HEK293 (cell line): Measurements from ENCODE around the gene CREB5.
A peak's percentile ranks its signal among the peaks of the same experiment; 100 is the strongest.

Experiments used
- CTCF ChIA-PET: fragments of 350-600 bp; formaldehyde crosslinking; extraction: SDS; loops from one replicate; lab custom pipeline; 2021; ENCODE audit warnings: antibody characterized with exemption; lab: Yijun Ruan, JAX
- POLR2A ChIA-PET: fragments of 300-600 bp; formaldehyde crosslinking; extraction: SDS; loops from one replicate; lab custom pipeline; 2020; ENCODE audit warnings: antibody characterized with exemption, inconsistent platforms; lab: Yijun Ruan, JAX
- H3K27ac ChIP-seq: fragments of 200-500 bp; sonication (Bioruptor generic); 2 replicates; pipeline ENCODE4 v1.5.1; 2014; ENCODE audit warnings: low read depth, low read length, control low read depth, inconsistent platforms; ENCODE audit errors: extremely low read depth
- H3K36me3 ChIP-seq, 2 experiments: fragments of 200-500 bp in 1 of 2; sonication (Bioruptor generic) in 1 of 2; 1 replicate in 1 of 2; 2 replicates in 1 of 2; pipeline ENCODE4 v1.5.1; 2014 to 2017; ENCODE audit warnings: inconsistent platforms in 2 of 2, low read length in 2 of 2; ENCODE audit not compliant: control insufficient read depth in 2 of 2, insufficient read depth in 1 of 2
- H3K4me1 ChIP-seq: fragments of 200-500 bp; sonication (Bioruptor generic); 2 replicates; pipeline ENCODE4 v1.5.1; 2014; ENCODE audit warnings: mild to moderate bottlenecking, low read length, inconsistent platforms; ENCODE audit not compliant: control insufficient read depth, insufficient read depth
- H3K4me3 ChIP-seq: 2 replicates; pipeline ENCODE4 v1.5.1; 2011; ENCODE audit warnings: low read depth, mild to moderate bottlenecking, control low read depth, low read length, moderate library complexity
- H3K9me3 ChIP-seq: fragments of 200-500 bp; sonication (Bioruptor generic); 2 replicates; pipeline ENCODE4 v1.5.1; 2014; ENCODE audit warnings: low read depth, low read length, inconsistent platforms; ENCODE audit not compliant: control insufficient read depth, insufficient read depth
- ZBTB7A ChIP-seq: fragments of 450-650 bp; formaldehyde crosslinking; IDR thresholded peaks from 2 replicates; pipeline ENCODE4 v1.5.1; 2016; ENCODE audit warnings: low read depth, missing biosample characterization, missing genetic modification characterization
- ZIC2 ChIP-seq: fragments of 450-650 bp; formaldehyde crosslinking; IDR thresholded peaks from 2 replicates; pipeline ENCODE4 v1.5.1; 2016; ENCODE audit warnings: missing biosample characterization, missing genetic modification characterization
- ZNF133 ChIP-seq: fragments of 450-650 bp; formaldehyde crosslinking; IDR thresholded peaks from 2 replicates; pipeline ENCODE4 v1.5.1; 2016; ENCODE audit warnings: missing biosample characterization, missing genetic modification characterization
- ZNF146 ChIP-seq: fragments of 450-650 bp; formaldehyde crosslinking; IDR thresholded peaks from 2 replicates; pipeline ENCODE4 v1.5.1; 2016; ENCODE audit warnings: missing biosample characterization, missing genetic modification characterization
- ZNF223 ChIP-seq: fragments of 450-650 bp; formaldehyde crosslinking; IDR thresholded peaks from 2 replicates; pipeline ENCODE4 v1.5.1; 2016; ENCODE audit warnings: missing biosample characterization, missing genetic modification characterization
- ZNF248 ChIP-seq: fragments of 450-650 bp; formaldehyde crosslinking; IDR thresholded peaks from 2 replicates; pipeline ENCODE4 v1.5.1; 2017; ENCODE audit warnings: missing biosample characterization, missing genetic modification characterization
- ZNF292 ChIP-seq: fragments of 450-650 bp; formaldehyde crosslinking; IDR thresholded peaks from 2 replicates; pipeline ENCODE4 v1.5.1; 2016; ENCODE audit warnings: low read depth, missing biosample characterization, missing genetic modification characterization, borderline replicate concordance
- ZNF423 ChIP-seq: fragments of 450-650 bp; formaldehyde crosslinking; IDR thresholded peaks from 2 replicates; pipeline ENCODE4 v1.5.1; 2016; ENCODE audit warnings: missing biosample characterization, missing genetic modification characterization
- ZNF621 ChIP-seq: fragments of 450-650 bp; formaldehyde crosslinking; IDR thresholded peaks from 2 replicates; pipeline ENCODE4 v1.5.1; 2017; ENCODE audit warnings: missing biosample characterization, missing genetic modification characterization
- ZNF768 ChIP-seq: fragments of 450-650 bp; formaldehyde crosslinking; IDR thresholded peaks from 2 replicates; pipeline ENCODE4 v1.5.1; 2018; ENCODE audit warnings: missing biosample characterization, mild to moderate bottlenecking, missing genetic modification characterization
- TF ChIP-seq, protein P1 (sequence below): fragments of 450-650 bp; formaldehyde crosslinking; IDR thresholded peaks from 2 replicates; pipeline ENCODE4 v1.5.1; 2017; ENCODE audit warnings: missing biosample characterization, missing genetic modification characterization
- TF ChIP-seq, protein P2 (sequence below): fragments of 450-650 bp; formaldehyde crosslinking; IDR thresholded peaks from 2 replicates; pipeline ENCODE4 v1.5.1; 2016; ENCODE audit warnings: missing biosample characterization, missing genetic modification characterization, borderline replicate concordance
- TF ChIP-seq, protein P3 (sequence below): fragments of 450-650 bp; formaldehyde crosslinking; IDR thresholded peaks from 2 replicates; pipeline ENCODE4 v1.5.1; 2016; ENCODE audit warnings: missing biosample characterization, missing genetic modification characterization

The CREB5 gene

DNA sequence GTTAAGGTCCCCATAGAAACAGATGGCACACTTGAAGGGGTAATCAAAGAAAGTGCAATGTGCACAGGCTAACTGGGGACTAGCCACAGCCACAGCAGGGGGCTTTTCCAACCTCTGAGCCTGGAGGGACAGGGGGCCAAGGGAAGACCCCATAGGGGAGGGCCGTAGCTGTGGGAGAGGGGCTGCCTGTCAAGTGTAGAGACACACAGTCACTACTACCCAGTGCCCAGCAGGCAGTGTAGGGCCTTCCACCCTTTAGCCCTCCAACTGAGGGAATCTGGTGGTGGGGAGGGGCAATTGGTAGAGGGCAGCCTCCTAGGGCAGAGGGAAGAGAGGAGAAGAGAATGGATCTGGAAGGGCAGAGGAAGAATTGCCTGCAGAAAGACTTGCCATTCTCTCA is 54.6 kb downstream of the CREB5 start:
- peaks cover 4% of the 10 kb centered on the region for H3K4me1 ChIP-seq
- ChIA-PET POLR2A (interaction anchor here (1.6 kb wide), 1 partner anchor 57 kb away, joined by 3 read pairs; no protein-coding TSS in a partner anchor), CTCF (no interaction called here)
- no peaks in the 10 kb centered on the region for H3K9me3 ChIP-seq
- H3K4me3 ChIP-seq = no peak overlapping the region
- TF ChIP-seq ZNF133 (tag by site-specific recombination) (no peak), ZNF248 (tag by site-specific recombination) (no peak), ZBTB7A (tag by site-specific recombination) (no peak), ZIC2 (tag by site-specific recombination) (peak; percentile 68)
- no peaks in the 10 kb centered on the region for H3K36me3 ChIP-seq
- no peak overlapping the region for H3K27ac ChIP-seq

DNA sequence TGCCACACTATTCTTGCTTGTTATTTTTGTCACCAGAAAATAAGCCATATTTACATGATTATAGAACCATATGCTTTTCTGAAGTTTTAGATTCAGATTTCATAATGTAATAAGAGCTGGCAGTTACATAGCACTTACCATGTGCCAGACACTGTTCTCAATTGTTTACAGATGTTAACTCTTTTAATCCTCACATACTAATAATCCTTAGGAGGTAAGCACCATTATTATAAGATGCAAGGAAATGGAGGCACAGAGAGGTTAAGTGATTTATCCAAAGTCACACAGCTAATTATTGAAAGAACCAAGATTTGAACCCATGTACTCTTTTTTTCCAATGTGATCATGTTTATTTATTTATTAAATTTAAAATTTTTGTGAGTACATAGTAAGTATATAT is 57.2 kb downstream of the CREB5 start:
- TF ChIP-seq ZNF292 (tag by site-specific recombination) (no peak), ZNF223 (no peak), ZNF768 (tag by site-specific recombination) (peak; percentile 62; the same call in 1 of the 2 replicates)
- TF ChIP-seq, all 188 proteins: peak for 1
- Histone ChIP-seq H3K9me3 (no peaks in the 10 kb centered on the region), H3K36me3 (no peaks in the 10 kb centered on the region), H3K4me3 (no peak overlapping the region), H3K27ac (no peak overlapping the region), H3K4me1 (peaks cover 10% of the 10 kb centered on the region)
- CTCF ChIA-PET = no interaction called here
- POLR2A ChIA-PET = no interaction called here

DNA sequence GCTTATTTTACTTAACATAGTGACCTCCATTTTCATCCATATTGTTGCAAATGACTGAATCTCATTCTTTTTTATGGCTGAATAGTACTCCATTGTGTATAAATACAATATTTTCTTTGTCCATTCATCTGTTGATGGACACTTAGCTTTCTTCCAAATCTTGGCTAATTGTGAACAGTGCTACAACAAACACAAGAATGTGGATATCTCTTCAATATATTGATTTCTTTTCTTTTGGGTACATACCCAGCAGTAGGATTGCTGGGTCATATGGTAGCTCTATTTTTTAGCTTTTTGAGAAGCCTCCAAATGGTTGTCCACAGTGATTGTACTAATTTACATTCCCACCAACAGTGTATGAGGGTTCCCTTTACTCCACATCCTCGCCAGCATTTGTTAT is 58.0 kb downstream of the CREB5 start:
- POLR2A ChIA-PET = no interaction called here

DNA sequence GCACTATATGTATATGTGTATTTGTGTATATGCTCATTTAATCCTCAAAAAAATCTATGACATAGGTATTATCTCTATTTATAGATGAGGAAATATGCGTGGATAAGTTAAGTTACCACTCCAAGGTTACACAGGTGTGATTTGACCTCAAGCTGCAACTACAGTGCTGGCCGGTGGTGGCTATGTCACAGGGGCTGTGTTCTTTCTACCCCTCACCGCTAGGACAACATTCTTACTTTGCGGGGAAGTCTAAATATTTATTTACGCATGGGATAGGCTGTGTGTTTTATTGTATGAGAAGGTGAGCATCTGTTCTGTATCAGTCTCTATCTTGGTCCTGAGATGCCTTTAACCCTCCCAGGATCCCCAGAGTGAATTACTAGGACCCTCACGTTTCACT is 60.0 kb downstream of the CREB5 start:
- Histone ChIP-seq H3K4me1 (peaks cover 18% of the 10 kb centered on the region), H3K9me3 (no peaks in the 10 kb centered on the region), H3K36me3 (no peaks in the 10 kb centered on the region), H3K27ac (no peak overlapping the region), H3K4me3 (no peak overlapping the region)
- TF ChIP-seq, protein P1, sequence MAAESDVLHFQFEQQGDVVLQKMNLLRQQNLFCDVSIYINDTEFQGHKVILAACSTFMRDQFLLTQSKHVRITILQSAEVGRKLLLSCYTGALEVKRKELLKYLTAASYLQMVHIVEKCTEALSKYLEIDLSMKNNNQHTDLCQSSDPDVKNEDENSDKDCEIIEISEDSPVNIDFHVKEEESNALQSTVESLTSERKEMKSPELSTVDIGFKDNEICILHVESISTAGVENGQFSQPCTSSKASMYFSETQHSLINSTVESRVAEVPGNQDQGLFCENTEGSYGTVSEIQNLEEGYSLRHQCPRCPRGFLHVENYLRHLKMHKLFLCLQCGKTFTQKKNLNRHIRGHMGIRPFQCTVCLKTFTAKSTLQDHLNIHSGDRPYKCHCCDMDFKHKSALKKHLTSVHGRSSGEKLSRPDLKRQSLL = no peak
- TF ChIP-seq ZNF621 (tag by site-specific recombination) = no peak
- TF ChIP-seq, protein P2, sequence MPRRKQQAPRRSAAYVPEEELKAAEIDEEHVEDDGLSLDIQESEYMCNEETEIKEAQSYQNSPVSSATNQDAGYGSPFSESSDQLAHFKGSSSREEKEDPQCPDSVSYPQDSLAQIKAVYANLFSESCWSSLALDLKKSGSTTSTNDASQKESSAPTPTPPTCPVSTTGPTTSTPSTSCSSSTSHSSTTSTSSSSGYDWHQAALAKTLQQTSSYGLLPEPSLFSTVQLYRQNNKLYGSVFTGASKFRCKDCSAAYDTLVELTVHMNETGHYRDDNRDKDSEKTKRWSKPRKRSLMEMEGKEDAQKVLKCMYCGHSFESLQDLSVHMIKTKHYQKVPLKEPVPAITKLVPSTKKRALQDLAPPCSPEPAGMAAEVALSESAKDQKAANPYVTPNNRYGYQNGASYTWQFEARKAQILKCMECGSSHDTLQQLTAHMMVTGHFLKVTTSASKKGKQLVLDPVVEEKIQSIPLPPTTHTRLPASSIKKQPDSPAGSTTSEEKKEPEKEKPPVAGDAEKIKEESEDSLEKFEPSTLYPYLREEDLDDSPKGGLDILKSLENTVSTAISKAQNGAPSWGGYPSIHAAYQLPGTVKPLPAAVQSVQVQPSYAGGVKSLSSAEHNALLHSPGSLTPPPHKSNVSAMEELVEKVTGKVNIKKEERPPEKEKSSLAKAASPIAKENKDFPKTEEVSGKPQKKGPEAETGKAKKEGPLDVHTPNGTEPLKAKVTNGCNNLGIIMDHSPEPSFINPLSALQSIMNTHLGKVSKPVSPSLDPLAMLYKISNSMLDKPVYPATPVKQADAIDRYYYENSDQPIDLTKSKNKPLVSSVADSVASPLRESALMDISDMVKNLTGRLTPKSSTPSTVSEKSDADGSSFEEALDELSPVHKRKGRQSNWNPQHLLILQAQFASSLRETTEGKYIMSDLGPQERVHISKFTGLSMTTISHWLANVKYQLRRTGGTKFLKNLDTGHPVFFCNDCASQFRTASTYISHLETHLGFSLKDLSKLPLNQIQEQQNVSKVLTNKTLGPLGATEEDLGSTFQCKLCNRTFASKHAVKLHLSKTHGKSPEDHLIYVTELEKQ (tag by site-specific recombination) = no peak
- CTCF ChIA-PET = no interaction called here
- POLR2A ChIA-PET = no interaction called here

More for the DNA sequence above, 58.0 kb downstream of the CREB5 start:
- H3K4me1 ChIP-seq = peaks cover 15% of the 10 kb centered on the region
- CTCF ChIA-PET = interaction anchor here (0.9 kb wide), 1 partner anchor 44 kb away, joined by 3 read pairs; no protein-coding TSS in a partner anchor
- no peak overlapping the region for H3K27ac ChIP-seq
- no peaks in the 10 kb centered on the region for H3K9me3 ChIP-seq
- H3K36me3 ChIP-seq = no peaks in the 10 kb centered on the region
- H3K4me3 ChIP-seq = no peak overlapping the region
- TF ChIP-seq ZNF146 (tag by site-specific recombination) (peak; percentile 70), ZNF423 (tag by site-specific recombination) (no peak)
- TF ChIP-seq, protein P3, sequence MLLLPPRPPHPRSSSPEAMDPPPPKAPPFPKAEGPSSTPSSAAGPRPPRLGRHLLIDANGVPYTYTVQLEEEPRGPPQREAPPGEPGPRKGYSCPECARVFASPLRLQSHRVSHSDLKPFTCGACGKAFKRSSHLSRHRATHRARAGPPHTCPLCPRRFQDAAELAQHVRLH = 0 out of 2 replicates have a peak, but pooled peaks have one; percentile 19
